Activated naive CD4-positive, alpha-beta T cell treated with anti-CD3 and anti-CD28 coated beads, Interleukin-2, amount 10 ng/mL, durations not matched to agents 7 days and 5 days (primary cell): Measurements from ENCODE around the gene SLC10A7.

ENCODE experiments used
- CTCF ChIA-PET: fragments of 350-600 bp; sonication (Branson Sonifier 250); formaldehyde crosslinking; loops from one replicate; lab custom pipeline; 2021; ENCODE audit warnings: antibody characterized with exemption; lab: Charles Lee
- DNase-seq: peaks from one replicate; pipeline ENCODE4 v3.0.0-alpha.2; 2020
- H3K27ac Mint-ChIP-seq: one replicate; pipeline ENCODE4 v1.8.0; 2021; ENCODE audit warnings: mild to moderate bottlenecking, moderate library complexity, mixed read lengths
- H3K27me3 Mint-ChIP-seq: one replicate; pipeline ENCODE4 v1.8.0; 2021; ENCODE audit warnings: mild to moderate bottlenecking, mixed read lengths
- H3K36me3 Mint-ChIP-seq: one replicate; pipeline ENCODE4 v1.8.0; 2021; ENCODE audit warnings: mixed read lengths
- H3K4me1 Mint-ChIP-seq: one replicate; pipeline ENCODE4 v1.8.0; 2021; ENCODE audit warnings: mixed read lengths
- H3K4me3 Mint-ChIP-seq: one replicate; pipeline ENCODE4 v1.8.0; 2021; ENCODE audit warnings: mild to moderate bottlenecking, moderate library complexity, mixed read lengths
- H3K9me3 Mint-ChIP-seq: one replicate; pipeline ENCODE4 v1.8.0; 2021; ENCODE audit warnings: mixed read lengths

Gene SLC10A7

GRCh38 chr4:146511381-146511780 is 10.4 kb downstream of the SLC10A7 start:
- CTCF ChIA-PET = no interaction called here

GRCh38 chr4:146510942-146511341 is 10.8 kb downstream of the SLC10A7 start:
- Mint-ChIP-seq H3K27me3 (no peaks in the 10 kb centered on the region), H3K4me3 (no peak overlapping the region), H3K36me3 (peaks cover 25% of the 10 kb centered on the region), H3K4me1 (no peaks in the 10 kb centered on the region), H3K9me3 (no peaks in the 10 kb centered on the region), H3K27ac (no peak overlapping the region)
- CTCF ChIA-PET = interaction anchor here (0.7 kb wide), 1 partner anchor 38 kb away, joined by 3 read pairs; no protein-coding TSS in a partner anchor
- DNase-seq = no peak

More at GRCh38 chr4:146511381-146511780, 10.4 kb downstream of the SLC10A7 start:
- Mint-ChIP-seq H3K4me1 (no peaks in the 10 kb centered on the region), H3K4me3 (no peak overlapping the region), H3K36me3 (peaks cover 27% of the 10 kb centered on the region), H3K27ac (no peak overlapping the region), H3K9me3 (no peaks in the 10 kb centered on the region), H3K27me3 (no peaks in the 10 kb centered on the region)
- no peak for DNase-seq

GRCh38 chr4:146508229-146508939 is 13.4 kb downstream of the SLC10A7 start:
- Mint-ChIP-seq H3K27me3 (no peaks in the 10 kb centered on the region), H3K9me3 (no peaks in the 10 kb centered on the region), H3K36me3 (peaks cover 21% of the 10 kb centered on the region), H3K4me3 (no peak overlapping the region), H3K27ac (no peak overlapping the region), H3K4me1 (no peaks in the 10 kb centered on the region)
- DNase-seq = no peak
- CTCF ChIA-PET = no interaction called here

- DNase-seq = no peak
- Mint-ChIP-seq H3K9me3 (no peaks in the 10 kb centered on the region), H3K4me3 (no peak overlapping the region), H3K27ac (no peak overlapping the region), H3K36me3 (peaks cover 23% of the 10 kb centered on the region), H3K4me1 (no peaks in the 10 kb centered on the region), H3K27me3 (no peaks in the 10 kb centered on the region)
- CTCF ChIA-PET = interaction anchor here (0.6 kb wide), 1 partner anchor 59 kb away, joined by 3 read pairs; no protein-coding TSS in a partner anchor
These were observed 14.1 kb downstream of the SLC10A7 start for GRCh38 chr4:146507632-146508031.

- CTCF ChIA-PET = no interaction called here
- H3K4me1 Mint-ChIP-seq = no peaks in the 10 kb centered on the region
- H3K36me3 Mint-ChIP-seq = peaks cover 26% of the 10 kb centered on the region
- no peak for DNase-seq
- H3K27ac Mint-ChIP-seq = no peak overlapping the region
- no peaks in the 10 kb centered on the region for H3K9me3 Mint-ChIP-seq
- no peak overlapping the region for H3K4me3 Mint-ChIP-seq
- H3K27me3 Mint-ChIP-seq = no peaks in the 10 kb centered on the region
These were observed 15.5 kb downstream of the SLC10A7 start for GRCh38 chr4:146506272-146506671.

- Mint-ChIP-seq H3K27ac (no peak overlapping the region), H3K9me3 (no peaks in the 10 kb centered on the region), H3K36me3 (peaks cover 12% of the 10 kb centered on the region), H3K4me1 (peaks cover 2% of the 10 kb centered on the region), H3K27me3 (no peaks in the 10 kb centered on the region), H3K4me3 (no peak overlapping the region)
- DNase-seq = no peak
- CTCF ChIA-PET = interaction anchor here (0.7 kb wide), 1 partner anchor 1834 kb away, joined by 3 read pairs; no protein-coding TSS in a partner anchor
These were observed 21.5 kb downstream of the SLC10A7 start for GRCh38 chr4:146500216-146500615.

GRCh38 chr4:146498291-146498690 is 23.4 kb downstream of the SLC10A7 start:
- DNase-seq = no peak
- Mint-ChIP-seq H3K36me3 (peaks cover 9% of the 10 kb centered on the region), H3K27ac (no peak overlapping the region), H3K4me1 (peaks cover 2% of the 10 kb centered on the region), H3K4me3 (no peak overlapping the region), H3K9me3 (no peaks in the 10 kb centered on the region), H3K27me3 (no peaks in the 10 kb centered on the region)
- CTCF ChIA-PET = no interaction called here

GRCh38 chr4:146495269-146495668 is 26.5 kb downstream of the SLC10A7 start:
- Mint-ChIP-seq H3K27me3 (no peaks in the 10 kb centered on the region), H3K27ac (no peak overlapping the region), H3K4me3 (no peak overlapping the region), H3K4me1 (peaks cover 5% of the 10 kb centered on the region), H3K36me3 (peaks cover 9% of the 10 kb centered on the region), H3K9me3 (no peaks in the 10 kb centered on the region)
- CTCF ChIA-PET = no interaction called here
- DNase-seq = no peak

- CTCF ChIA-PET = no interaction called here
- Mint-ChIP-seq H3K36me3 (peaks cover 9% of the 10 kb centered on the region), H3K4me3 (no peak overlapping the region), H3K9me3 (no peaks in the 10 kb centered on the region), H3K4me1 (peaks cover 5% of the 10 kb centered on the region), H3K27me3 (no peaks in the 10 kb centered on the region), H3K27ac (no peak overlapping the region)
- no peak for DNase-seq
These were observed 27.6 kb downstream of the SLC10A7 start for GRCh38 chr4:146494143-146494542.

GRCh38 chr4:146490106-146490505 is 31.6 kb downstream of the SLC10A7 start:
- peaks cover 16% of the 10 kb centered on the region for H3K36me3 Mint-ChIP-seq

GRCh38 chr4:146488495-146489174 is 33.1 kb downstream of the SLC10A7 start:
- peaks cover 14% of the 10 kb centered on the region for H3K36me3 Mint-ChIP-seq
- H3K27ac Mint-ChIP-seq = no peak overlapping the region
- CTCF ChIA-PET = no interaction called here
- H3K4me1 Mint-ChIP-seq = peaks cover 17% of the 10 kb centered on the region
- H3K4me3 Mint-ChIP-seq = no peak overlapping the region
- H3K9me3 Mint-ChIP-seq = peaks cover 2% of the 10 kb centered on the region
- DNase-seq = no peak
- no peaks in the 10 kb centered on the region for H3K27me3 Mint-ChIP-seq

More at GRCh38 chr4:146490106-146490505, 31.6 kb downstream of the SLC10A7 start:
- no peak for DNase-seq
- H3K27me3 Mint-ChIP-seq = no peaks in the 10 kb centered on the region
- CTCF ChIA-PET = no interaction called here
- H3K27ac Mint-ChIP-seq = no peak overlapping the region
- no peak overlapping the region for H3K4me3 Mint-ChIP-seq
- H3K9me3 Mint-ChIP-seq = no peaks in the 10 kb centered on the region
- peaks cover 17% of the 10 kb centered on the region for H3K4me1 Mint-ChIP-seq

GRCh38 chr4:146486565-146486964 is 35.2 kb downstream of the SLC10A7 start:
- peaks cover 26% of the 10 kb centered on the region for H3K36me3 Mint-ChIP-seq
- no peak for DNase-seq
- CTCF ChIA-PET = no interaction called here
- peaks cover 17% of the 10 kb centered on the region for H3K9me3 Mint-ChIP-seq
- H3K4me1 Mint-ChIP-seq = peaks cover 17% of the 10 kb centered on the region
- no peaks in the 10 kb centered on the region for H3K27me3 Mint-ChIP-seq
- no peak overlapping the region for H3K27ac Mint-ChIP-seq
- H3K4me3 Mint-ChIP-seq = no peak overlapping the region

- Mint-ChIP-seq H3K4me1 (peaks cover 14% of the 10 kb centered on the region), H3K36me3 (peaks cover 22% of the 10 kb centered on the region), H3K27ac (no peak overlapping the region), H3K27me3 (no peaks in the 10 kb centered on the region), H3K9me3 (peaks cover 18% of the 10 kb centered on the region), H3K4me3 (no peak overlapping the region)
- CTCF ChIA-PET = no interaction called here
- no peak for DNase-seq
These were observed 35.8 kb downstream of the SLC10A7 start for GRCh38 chr4:146485968-146486367.

- H3K4me1 Mint-ChIP-seq = peaks cover 17% of the 10 kb centered on the region
- CTCF ChIA-PET = no interaction called here
- peaks cover 22% of the 10 kb centered on the region for H3K36me3 Mint-ChIP-seq
- no peak for DNase-seq
- no peaks in the 10 kb centered on the region for H3K27me3 Mint-ChIP-seq
- H3K9me3 Mint-ChIP-seq = peaks cover 19% of the 10 kb centered on the region
- no peak overlapping the region for H3K4me3 Mint-ChIP-seq
- no peak overlapping the region for H3K27ac Mint-ChIP-seq
These were observed 39.0 kb downstream of the SLC10A7 start for GRCh38 chr4:146482788-146483187.

GRCh38 chr4:146481246-146481645 is 40.5 kb downstream of the SLC10A7 start:
- peaks cover 6% of the 10 kb centered on the region for H3K4me1 Mint-ChIP-seq
- CTCF ChIA-PET = no interaction called here
- no peak overlapping the region for H3K27ac Mint-ChIP-seq
- no peaks in the 10 kb centered on the region for H3K27me3 Mint-ChIP-seq
- peaks cover 18% of the 10 kb centered on the region for H3K36me3 Mint-ChIP-seq
- no peak for DNase-seq
- H3K9me3 Mint-ChIP-seq = peaks cover 19% of the 10 kb centered on the region
- no peak overlapping the region for H3K4me3 Mint-ChIP-seq
